Hepatocyte (in vitro differentiated cells): ENCODE results near the gene WIF1.

Source experiments
- CTCF ChIP-seq: fragments of 200-600 bp; sonication (generic); IDR thresholded peaks from 2 replicates; pipeline ENCODE4 v1.5.1; 2016; ENCODE audit warnings: antibody characterized with exemption, mild to moderate bottlenecking; ENCODE audit not compliant: poor library complexity
- EZH2 ChIP-seq: fragments of 200-600 bp; sonication (generic); IDR thresholded peaks from 2 replicates; pipeline ENCODE4 v1.6.1; 2016; ENCODE audit warnings: antibody characterized with exemption, mild to moderate bottlenecking, borderline replicate concordance
- EZH2phosphoT487 ChIP-seq: fragments of 200-600 bp; sonication (generic); IDR thresholded peaks from one replicate; pipeline ENCODE4 v1.6.1; 2018; ENCODE audit warnings: antibody characterized with exemption, mild to moderate bottlenecking, low read depth, moderate library complexity; ENCODE audit not compliant: unreplicated experiment, severe bottlenecking

- no peak for TF ChIP-seq CTCF
- no peak for TF ChIP-seq EZH2
- no peak for TF ChIP-seq EZH2phosphoT487
These were observed 34.9 kb downstream of the WIF1 start for GRCh38 chr12:65086236-65086635.
